ENCODE measurements around the gene SUMO3. TPM values are rescaled to one million over a fixed set of nuclear protein-coding genes. Genes with fewer than 3 reads are reported as not detected.

The SUMO3 gene
- 86.3 and 90.5 TPM in 2 replicates for total RNA-seq

DNA sequence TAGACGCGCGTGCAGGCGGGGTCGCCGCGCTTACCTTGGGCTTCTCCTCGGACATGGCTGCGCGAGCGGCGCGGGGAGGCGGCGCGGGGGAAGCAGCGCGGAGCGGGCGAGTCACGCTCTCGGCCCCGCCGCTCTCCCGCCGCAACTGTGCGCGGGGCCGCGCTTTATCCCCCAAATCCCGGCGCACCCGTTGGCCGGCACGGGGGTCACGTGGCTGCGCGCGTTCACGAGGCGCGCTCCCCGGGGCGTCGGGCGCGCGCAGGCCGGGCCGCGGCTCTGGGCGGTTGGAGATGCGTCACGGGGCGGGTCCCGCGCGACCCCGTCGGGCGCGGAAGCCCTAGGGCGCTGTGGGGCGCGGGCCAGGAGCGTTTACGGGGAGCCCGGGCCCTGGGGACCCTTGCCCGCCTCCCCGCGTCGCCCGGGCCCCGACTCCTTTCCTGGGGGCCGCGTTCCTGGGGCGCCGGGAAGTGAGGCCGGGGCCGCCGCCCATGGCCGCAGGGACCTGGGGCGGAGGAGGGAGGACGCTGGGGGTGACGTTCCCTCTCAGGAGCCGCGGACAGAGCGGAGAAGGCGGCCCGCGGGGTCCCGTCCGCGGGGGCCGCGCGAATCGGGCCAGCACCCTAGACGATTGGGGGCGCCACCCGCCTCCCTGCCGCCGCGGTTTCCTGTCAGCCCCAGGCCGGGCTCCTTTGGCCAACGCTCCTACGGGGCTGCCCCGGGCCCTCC lies at the start of gene SUMO3:
SUMO3 (minus strand) TSS at position 149 of the 726 bp plus-strand sequence; CDS start at position 55, 94 bp downstream.

DNA sequence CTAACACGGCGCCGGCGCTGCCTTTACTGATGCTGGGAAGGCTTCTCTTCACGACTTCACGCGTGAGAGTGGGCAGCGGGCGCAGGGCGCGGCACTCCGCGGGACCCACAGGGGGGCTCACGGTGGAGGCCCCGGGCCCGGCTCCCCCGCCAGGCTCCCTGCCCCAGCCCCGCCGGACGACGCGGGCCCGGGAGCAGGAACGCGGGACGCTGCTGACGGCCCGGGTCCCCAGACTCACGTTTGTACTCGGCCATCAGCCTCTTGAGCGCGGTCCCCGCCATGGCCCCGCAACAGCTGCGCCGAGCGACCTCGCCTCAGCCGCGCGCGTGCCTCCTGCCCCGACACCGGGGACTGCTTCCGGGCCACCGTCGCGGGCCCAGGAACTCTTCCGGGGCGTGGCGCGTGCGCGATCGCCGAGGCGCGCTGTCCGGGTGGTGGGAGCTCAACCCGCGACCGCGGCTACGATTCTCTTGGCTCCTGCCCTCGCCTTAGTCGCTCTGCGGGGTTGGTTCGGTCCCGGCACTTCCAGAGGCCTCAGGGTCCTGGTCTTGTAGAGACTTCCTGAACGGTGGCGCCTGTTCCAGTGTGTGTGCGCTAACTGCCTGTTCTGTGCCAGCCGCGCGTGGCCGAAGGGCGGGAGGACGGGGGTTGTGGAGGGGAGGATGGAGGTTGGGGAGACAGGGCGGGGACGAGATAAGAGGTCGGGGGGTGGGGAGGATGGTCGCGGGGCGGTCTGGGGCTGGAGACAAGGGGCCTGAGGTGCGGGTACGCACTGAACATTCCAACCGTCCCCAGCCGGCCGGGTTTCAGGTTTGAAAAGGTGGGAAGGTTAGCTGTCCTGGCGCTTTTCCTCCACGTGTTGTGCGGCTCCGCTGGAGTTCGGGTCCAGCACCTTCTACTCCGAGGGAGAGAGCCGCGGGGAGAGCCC lies 16.1 kb downstream of the SUMO3 start, which contains the start of gene UBE2G2:
UBE2G2 (minus strand) TSS at position 353 of the 928 bp plus-strand sequence; CDS start at position 281, 72 bp downstream.

Other genes starting within 250 kb of the SUMO3 start
- gene KRTAP10-4, start 244.3 kb downstream of the SUMO3 start, total RNA-seq = not detected in 2 replicates
- gene KRTAP10-5, start 237.5 kb downstream of the SUMO3 start, total RNA-seq = not detected in 2 replicates
- not detected in 2 replicates for gene KRTAP10-6, start 225.6 kb downstream of the SUMO3 start, total RNA-seq
- not detected in 2 replicates for gene KRTAP10-7, start 217.5 kb downstream of the SUMO3 start, total RNA-seq
- gene KRTAP10-8, start 206.0 kb downstream of the SUMO3 start, total RNA-seq = not detected in 2 replicates
- not detected in 2 replicates for gene KRTAP10-9, start 191.0 kb downstream of the SUMO3 start, total RNA-seq
- not detected in 2 replicates for gene KRTAP10-10, start 180.7 kb downstream of the SUMO3 start, total RNA-seq
- not detected in 2 replicates for gene KRTAP10-11, start 171.6 kb downstream of the SUMO3 start, total RNA-seq
- not detected in 2 replicates for gene KRTAP12-4, start 163.4 kb downstream of the SUMO3 start, total RNA-seq
- not detected in 2 replicates for gene KRTAP12-3, start 160.1 kb downstream of the SUMO3 start, total RNA-seq
- not detected in 2 replicates for gene KRTAP12-2, start 151.1 kb downstream of the SUMO3 start, total RNA-seq
- not detected in 2 replicates for gene KRTAP12-1, start 135.9 kb downstream of the SUMO3 start, total RNA-seq
- gene KRTAP10-12, start 120.9 kb downstream of the SUMO3 start, total RNA-seq = not detected in 2 replicates
- gene TSPEAR, start 106.5 kb downstream of the SUMO3 start, total RNA-seq = not detected in 2 replicates
- 68.0 and 76.8 TPM in 2 replicates for gene UBE2G2, start 16.2 kb downstream of the SUMO3 start, total RNA-seq
- gene PTTG1IP, start 55.6 kb upstream of the SUMO3 start, total RNA-seq = 220 and 298 TPM in 2 replicates
- 0.06 and 0.13 TPM in 2 replicates for gene ITGB2, start 102.8 kb upstream of the SUMO3 start, total RNA-seq
- 13.1 and 17.6 TPM in 2 replicates for gene SLX9, start 122.0 kb upstream of the SUMO3 start, total RNA-seq

Measured in aortic smooth muscle cell (primary cell).